ENCODE measurements around the gene GOLGA5.
"Not testable (repeated sequence)": the region's sequence is repeated elsewhere in the genome, so short reads cannot be mapped to it uniquely, and the experiment has no call there.

The GOLGA5 gene

DNA sequence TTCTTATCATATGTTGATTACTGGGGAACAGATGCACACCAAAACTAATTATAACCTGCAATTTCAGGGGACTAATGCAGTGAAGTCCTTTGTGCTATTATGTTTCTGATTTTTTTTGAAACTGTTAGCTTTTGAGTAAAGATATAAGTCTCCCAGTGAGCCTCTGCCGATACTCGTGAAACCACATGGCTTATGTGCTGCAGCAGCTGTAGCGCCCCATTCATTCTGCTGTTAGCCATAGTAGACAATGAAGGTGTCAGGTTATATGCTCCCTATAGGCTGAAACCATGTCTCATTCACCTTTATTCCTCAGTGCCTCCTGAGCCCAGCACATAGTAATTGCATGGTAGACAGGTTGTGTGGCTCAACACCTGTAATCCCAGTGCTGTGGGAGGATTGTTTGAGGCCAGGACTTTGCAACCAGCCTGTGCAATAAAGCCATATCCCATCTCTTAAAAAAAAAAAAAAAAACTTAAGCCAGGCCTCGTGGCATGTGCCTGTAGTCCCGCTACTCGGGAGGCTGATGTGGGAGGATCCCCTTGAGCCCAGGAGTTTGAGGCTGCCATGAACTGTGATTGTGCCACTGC lies 25.0 kb downstream of the GOLGA5 start:
- no peak overlapping the region for H3K4me3 ChIP-seq (ENCODE audit: low read depth, low read length)
- TF ChIP-seq, protein P1, sequence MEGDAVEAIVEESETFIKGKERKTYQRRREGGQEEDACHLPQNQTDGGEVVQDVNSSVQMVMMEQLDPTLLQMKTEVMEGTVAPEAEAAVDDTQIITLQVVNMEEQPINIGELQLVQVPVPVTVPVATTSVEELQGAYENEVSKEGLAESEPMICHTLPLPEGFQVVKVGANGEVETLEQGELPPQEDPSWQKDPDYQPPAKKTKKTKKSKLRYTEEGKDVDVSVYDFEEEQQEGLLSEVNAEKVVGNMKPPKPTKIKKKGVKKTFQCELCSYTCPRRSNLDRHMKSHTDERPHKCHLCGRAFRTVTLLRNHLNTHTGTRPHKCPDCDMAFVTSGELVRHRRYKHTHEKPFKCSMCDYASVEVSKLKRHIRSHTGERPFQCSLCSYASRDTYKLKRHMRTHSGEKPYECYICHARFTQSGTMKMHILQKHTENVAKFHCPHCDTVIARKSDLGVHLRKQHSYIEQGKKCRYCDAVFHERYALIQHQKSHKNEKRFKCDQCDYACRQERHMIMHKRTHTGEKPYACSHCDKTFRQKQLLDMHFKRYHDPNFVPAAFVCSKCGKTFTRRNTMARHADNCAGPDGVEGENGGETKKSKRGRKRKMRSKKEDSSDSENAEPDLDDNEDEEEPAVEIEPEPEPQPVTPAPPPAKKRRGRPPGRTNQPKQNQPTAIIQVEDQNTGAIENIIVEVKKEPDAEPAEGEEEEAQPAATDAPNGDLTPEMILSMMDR (IDR thresholded peaks at IDR 0.05; ENCODE audit: low read depth, low read length) = no peak

DNA sequence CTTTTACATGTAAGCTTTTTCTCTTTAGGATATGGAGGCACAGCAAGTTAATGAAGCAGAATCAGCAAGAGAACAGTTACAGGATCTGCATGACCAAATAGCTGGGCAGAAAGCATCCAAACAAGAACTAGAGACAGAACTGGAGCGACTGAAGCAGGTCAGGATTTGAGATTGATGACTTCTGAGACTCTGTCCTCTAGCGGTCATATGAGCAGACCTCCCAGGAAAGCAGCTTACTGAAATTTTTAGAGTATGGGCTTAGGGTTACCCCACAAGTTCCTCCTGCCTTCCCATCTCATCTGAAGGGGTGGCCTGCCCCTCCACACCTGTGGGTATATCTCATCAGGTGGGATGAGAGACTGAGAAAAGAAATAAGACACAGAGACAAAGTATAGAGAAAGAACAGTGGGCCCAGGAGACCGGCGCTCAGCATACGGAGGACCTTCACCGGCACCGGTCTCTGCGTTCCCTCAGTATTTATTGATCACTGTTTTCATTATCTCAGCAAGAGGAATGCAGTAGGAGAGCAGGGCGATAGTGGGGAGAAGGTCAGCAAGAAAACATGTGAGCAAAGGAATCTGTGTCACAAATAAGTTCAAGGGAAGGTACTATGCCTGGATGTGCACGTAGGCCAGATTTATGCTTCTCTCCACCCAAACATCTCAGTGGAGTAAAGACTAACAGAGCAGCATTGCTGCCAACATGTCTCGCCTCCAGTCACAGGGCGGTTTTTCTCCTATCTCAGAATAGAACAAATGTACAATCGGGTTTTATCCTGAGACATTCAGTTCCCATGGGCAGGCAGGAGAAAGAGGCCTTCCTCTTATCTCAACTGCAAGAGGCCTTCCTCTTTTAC lies 25.8 kb downstream of the GOLGA5 start:
- H3K4me3 ChIP-seq (ENCODE audit: low read depth, low read length) = not testable (repeated sequence)

DNA sequence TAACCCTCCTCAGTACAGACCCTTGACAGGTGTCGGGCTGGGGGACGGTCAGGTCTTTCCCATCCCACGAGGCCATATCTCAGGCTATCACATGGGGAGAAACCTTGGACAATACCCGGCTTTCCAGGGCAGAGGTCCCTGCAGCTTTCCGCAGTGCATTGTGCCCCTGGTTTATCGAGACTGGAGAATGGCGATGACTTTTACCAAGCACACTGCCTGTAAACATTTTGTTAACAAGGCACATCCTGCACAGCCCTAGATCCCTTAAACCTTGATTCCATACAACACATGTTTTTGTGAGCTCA lies 26.4 kb downstream of the GOLGA5 start:
- not testable (repeated sequence) for H3K4me3 ChIP-seq (ENCODE audit: low read depth, low read length)

DNA sequence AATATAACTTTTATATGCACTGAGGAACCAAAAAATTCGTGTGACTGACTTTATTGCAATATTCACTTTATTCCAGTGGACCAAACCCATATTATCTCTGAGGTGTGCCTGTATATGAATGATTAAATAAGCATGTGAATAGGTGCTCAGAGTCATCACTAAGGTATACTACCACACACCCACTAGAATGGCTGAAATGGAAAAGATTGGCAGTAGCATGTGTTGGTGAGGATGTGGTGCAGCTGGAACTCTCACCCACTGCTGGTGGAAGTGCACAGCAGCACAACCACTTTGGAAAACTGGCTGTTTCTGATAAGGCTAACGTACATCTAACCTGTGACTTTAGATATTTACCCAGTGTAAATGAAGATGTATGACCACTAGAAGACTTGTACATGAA lies 36.8 kb downstream of the GOLGA5 start:
- no peak overlapping the region for H3K4me3 ChIP-seq (ENCODE audit: low read depth, low read length)
- TF ChIP-seq, protein P1 (IDR thresholded peaks at IDR 0.05; ENCODE audit: low read depth, low read length) = no peak

DNA sequence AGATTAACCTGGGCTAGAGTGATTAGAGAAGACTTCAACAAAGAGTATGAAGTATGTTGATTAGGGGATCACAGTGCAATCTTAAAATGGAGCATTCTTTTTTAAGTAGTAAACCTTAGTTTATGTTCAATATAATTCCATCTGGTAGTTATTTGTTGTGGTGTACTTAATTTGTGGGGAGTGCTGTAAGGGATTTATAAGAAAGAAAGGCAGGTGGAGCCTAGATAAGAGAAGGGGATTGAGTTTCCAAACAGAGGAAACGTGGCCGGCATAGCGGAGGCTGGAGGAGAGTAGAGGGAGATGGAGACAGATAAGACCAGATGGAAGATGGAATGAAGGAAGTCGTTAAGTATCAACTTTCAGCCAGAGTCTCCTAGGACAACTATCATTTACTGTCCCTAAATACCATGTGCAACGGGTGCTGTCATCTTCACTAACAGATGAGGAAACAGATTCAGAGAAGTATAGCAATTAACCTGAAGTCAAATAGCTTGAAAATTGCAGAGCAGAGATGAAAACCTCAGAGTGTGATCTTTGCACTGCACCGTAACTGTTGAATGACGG lies 38.1 kb downstream of the GOLGA5 start:
- no peak overlapping the region for H3K4me3 ChIP-seq (ENCODE audit: low read depth, low read length)
- TF ChIP-seq, protein P1 (IDR thresholded peaks at IDR 0.05; ENCODE audit: low read depth, low read length) = no peak

DNA sequence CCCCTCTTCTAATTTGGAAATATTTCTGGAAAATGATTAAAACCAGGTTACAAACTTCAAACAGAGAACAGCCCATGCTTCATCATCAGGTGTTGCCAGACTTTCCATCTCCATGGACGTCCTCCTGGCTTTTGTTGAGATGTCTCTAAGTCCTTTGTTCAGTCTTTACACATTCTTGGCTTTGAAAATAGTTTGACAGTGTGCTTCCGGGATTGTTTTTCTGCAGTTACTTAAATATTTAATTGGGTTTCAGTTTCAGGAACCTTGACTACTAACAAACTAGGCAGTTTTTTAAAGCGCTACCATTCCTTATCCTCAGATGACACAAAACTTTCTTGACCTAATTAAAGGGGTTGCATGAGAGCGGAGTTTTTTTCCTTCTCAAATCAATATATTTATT lies 47.8 kb downstream of the GOLGA5 start:
- H3K4me3 ChIP-seq (ENCODE audit: low read depth, low read length) = no peak overlapping the region
- TF ChIP-seq, protein P1 (IDR thresholded peaks at IDR 0.05; ENCODE audit: low read depth, low read length) = no peak

DNA sequence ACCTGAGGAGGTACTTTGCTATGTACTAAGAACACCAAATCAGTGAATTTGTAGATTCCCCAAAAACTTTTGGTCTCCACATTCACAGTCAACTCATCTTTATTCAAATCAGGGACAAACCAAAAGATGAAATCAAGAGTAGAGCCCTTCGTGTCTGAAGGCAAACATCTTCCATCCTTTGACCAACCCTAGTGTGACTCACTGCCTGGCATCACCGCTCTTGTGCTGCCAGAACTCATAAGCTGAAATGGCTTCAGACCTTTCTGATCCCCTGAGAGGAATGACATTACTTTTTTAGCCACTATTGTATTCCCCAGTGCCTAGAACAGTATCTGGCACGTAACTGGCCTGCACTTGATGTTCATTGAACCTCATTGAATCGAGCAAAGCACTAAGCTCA lies 50.1 kb downstream of the GOLGA5 start:
- no peak overlapping the region for H3K4me3 ChIP-seq (ENCODE audit: low read depth, low read length)
- TF ChIP-seq, protein P1 (IDR thresholded peaks at IDR 0.05; ENCODE audit: low read depth, low read length) = no peak

DNA sequence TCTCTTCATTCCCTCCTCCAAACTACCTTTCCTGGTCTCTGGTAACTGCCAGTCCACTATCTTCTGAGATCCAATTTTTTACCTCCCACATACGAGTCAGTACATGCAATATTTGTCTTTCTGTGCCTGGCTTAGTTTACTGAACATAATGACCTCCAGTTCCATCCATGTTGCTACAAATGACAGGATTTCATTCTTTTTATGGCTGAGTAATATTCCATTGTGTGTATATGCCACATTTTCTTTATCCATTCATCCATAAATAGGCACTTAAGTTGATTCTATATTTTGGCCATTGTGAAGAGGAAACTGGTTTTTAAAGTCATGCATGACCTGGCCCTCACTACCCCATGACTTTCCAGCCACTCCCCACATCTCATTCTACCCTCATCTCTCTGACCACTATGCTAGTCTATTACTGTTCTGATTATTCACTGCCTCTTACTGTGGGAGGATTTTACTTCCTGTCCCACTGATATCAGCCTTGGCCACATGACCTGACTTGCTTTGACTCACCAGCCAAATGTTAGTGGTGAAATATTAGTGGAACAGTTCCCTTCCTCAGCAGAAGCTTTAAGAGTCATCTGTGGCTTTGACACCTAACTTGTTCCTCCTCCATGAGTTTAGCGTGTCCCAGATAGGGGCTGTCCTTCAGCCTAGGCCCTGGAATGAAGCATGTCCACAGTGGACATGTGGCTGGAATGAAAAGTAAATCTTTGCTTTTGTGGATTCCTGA lies 52.2 kb downstream of the GOLGA5 start:
- TF ChIP-seq, protein P1 (IDR thresholded peaks at IDR 0.05; ENCODE audit: low read depth, low read length) = no peak
- H3K4me3 ChIP-seq (ENCODE audit: low read depth, low read length) = no peak overlapping the region

Measured in WI38 (cell line).